NB4 (cell line): Measurements from ENCODE around the gene ABCC4.

Experiments used
- POLR2A ChIP-seq: IDR thresholded peaks from 2 replicates; pipeline ENCODE4 v1.6.1; 2011; ENCODE audit warnings: mild to moderate bottlenecking; ENCODE audit not compliant: insufficient read length; ENCODE audit errors: extremely low read depth
- TF ChIP-seq, protein P1 (sequence below): IDR thresholded peaks from one replicate; pipeline ENCODE4 v1.5.1; 2012; ENCODE audit warnings: low read depth, low read length

DNA sequence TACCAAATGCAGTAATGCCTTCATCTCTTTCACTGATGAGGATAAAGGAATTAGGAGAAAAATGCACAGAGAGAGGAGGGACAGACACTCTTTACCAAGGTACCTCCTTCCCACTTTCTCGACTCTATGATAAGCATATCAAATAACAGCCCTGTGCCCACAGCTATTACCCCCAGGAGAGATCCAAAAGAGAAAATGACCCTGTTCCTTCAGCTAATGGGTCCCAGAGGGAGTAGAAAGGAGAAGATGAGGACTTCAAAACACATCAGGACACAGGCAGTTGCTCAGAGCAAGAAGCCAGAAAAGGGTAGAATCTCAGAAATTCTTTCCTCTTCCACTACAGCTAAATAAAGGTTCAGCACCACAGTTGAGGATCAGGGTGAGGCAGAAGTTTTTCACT lies 80.6 kb downstream of the ABCC4 start:
- TF ChIP-seq, protein P1, sequence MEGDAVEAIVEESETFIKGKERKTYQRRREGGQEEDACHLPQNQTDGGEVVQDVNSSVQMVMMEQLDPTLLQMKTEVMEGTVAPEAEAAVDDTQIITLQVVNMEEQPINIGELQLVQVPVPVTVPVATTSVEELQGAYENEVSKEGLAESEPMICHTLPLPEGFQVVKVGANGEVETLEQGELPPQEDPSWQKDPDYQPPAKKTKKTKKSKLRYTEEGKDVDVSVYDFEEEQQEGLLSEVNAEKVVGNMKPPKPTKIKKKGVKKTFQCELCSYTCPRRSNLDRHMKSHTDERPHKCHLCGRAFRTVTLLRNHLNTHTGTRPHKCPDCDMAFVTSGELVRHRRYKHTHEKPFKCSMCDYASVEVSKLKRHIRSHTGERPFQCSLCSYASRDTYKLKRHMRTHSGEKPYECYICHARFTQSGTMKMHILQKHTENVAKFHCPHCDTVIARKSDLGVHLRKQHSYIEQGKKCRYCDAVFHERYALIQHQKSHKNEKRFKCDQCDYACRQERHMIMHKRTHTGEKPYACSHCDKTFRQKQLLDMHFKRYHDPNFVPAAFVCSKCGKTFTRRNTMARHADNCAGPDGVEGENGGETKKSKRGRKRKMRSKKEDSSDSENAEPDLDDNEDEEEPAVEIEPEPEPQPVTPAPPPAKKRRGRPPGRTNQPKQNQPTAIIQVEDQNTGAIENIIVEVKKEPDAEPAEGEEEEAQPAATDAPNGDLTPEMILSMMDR, result no peak
- TF ChIP-seq POLR2A, result no peak
